ENCODE data around the gene GPSM3. TPM values are rescaled to one million over a fixed set of nuclear protein-coding genes. Genes with fewer than 3 reads are reported as not detected.
A peak's percentile ranks its signal among the peaks of the same experiment; 100 is the strongest.

GPSM3 gene
- total and polyA plus RNA-seq, 2 of the 13 experiments (the other 11 are each of a cell fraction or from before 2014, with no cell fraction given) = 0.18 to 6.2 TPM

- TF ChIP-seq ZSCAN20 (CRISPR knock-in tag; IDR thresholded peaks at IDR 0.05; ENCODE audit: borderline replicate concordance) (no peak), POLR2A (IDR thresholded peaks at IDR 0.05; ENCODE audit: insufficient read depth in 1 of 2, low read depth in 2 of 2, low read length in 2 of 2) (peak in 1 of 2 experiments; percentile 45; a peak in 1 of 4 replicates), USF2 (IDR thresholded peaks at IDR 0.05; ENCODE audit: low read depth, low read length) (no peak), USF2 (CRISPR knock-in tag; IDR thresholded peaks at IDR 0.05; ENCODE audit: borderline replicate concordance) (no peak), EED (CRISPR knock-in tag; IDR thresholded peaks at IDR 0.05) (0 out of 2 replicates have a peak, but pooled peaks have one; percentile 31), ZBTB34 (CRISPR knock-in tag; IDR thresholded peaks at IDR 0.05) (no peak), PCBP2 (optimal IDR thresholded peaks at IDR 0.05; ENCODE audit: low read depth, low read length, poor library complexity, severe bottlenecking) (peak; percentile 81), TBX2 (CRISPR knock-in tag; IDR thresholded peaks at IDR 0.05; ENCODE audit: borderline replicate concordance) (peak; percentile 69), ZNF230 (CRISPR knock-in tag; IDR thresholded peaks at IDR 0.05) (peak; percentile 39; the same call in 1 of the 2 replicates), ZNF251 (CRISPR knock-in tag; IDR thresholded peaks at IDR 0.05) (no peak), NFYB (CRISPR knock-in tag; IDR thresholded peaks at IDR 0.05) (no peak; the same call in 1 of the 2 replicates), DRAP1 (CRISPR knock-in tag; IDR thresholded peaks at IDR 0.05) (peak; percentile 50; the same call in 1 of the 2 replicates), JUN (CRISPR knock-in tag; IDR thresholded peaks at IDR 0.05) (no peak), TMF1 (CRISPR knock-in tag; IDR thresholded peaks at IDR 0.05; ENCODE audit: low read depth) (no peak), ZSCAN21 (CRISPR knock-in tag; IDR thresholded peaks at IDR 0.05; ENCODE audit: borderline replicate concordance) (no peak), ZNF260 (CRISPR knock-in tag; IDR thresholded peaks at IDR 0.05; ENCODE audit: borderline replicate concordance, low read depth) (no peak), ATAD3A (CRISPR knock-in tag; IDR thresholded peaks at IDR 0.05) (no peak), HMG20B (CRISPR knock-in tag; conservative IDR thresholded peaks at IDR 0.05) (no peak; the same call in 1 of the 2 replicates), ZUFSP (CRISPR knock-in tag; IDR thresholded peaks at IDR 0.05; ENCODE audit: borderline replicate concordance) (no peak)
Observed at GRCh38 chr6:32190054-32190851, 2.2 kb downstream of the GPSM3 start, which contains the start of gene PBX2 (continued).
